Epidermal melanocyte (primary cell): Measurements from ENCODE around the gene CLTA.

Source experiments
- DNase-seq: peaks from one replicate; pipeline ENCODE4 v3.0.0; 2011; ENCODE audit warnings: low spot score; ENCODE audit not compliant: insufficient read length

The CLTA gene

DNA sequence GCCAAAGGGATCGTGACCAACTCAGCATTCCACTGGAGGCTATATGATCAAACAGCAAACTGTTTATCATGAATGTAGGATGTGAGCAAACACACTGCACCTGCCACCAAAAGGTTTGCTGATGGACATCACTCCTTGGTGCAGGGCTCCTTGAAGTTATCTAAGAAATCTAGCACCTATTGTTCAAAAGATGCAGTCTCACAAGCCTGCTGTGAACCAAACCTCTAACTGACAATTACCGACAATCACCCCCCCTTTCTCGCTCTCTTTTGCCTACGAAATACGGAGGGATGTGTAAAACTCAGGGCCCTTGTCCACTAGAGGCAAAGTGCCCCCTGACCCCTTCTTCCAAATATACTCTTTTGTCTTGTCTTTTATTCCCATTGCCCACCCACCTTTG lies 2.5 kb upstream of the CLTA start:
- no peak for DNase-seq

DNA sequence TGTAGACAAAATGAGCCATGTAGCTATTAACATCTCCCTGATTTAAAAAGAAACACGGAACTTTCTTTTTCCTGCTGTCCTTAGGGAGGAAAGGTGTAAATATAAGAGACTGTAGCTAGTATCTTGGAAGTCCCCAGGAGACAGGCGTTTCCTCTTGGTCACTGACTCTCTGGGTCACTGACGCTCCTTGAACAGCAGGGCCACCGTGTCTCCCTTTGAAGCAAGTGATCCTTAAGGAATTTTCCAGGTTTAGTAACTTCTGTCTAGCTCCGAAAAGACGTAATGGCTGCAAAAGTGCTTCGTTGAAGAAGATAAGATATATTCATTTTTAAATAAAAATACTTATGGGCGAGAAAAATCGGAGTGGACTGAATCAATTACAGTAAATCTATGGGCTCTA lies 745 bp upstream of the CLTA start:
- DNase-seq: no peak

DNA sequence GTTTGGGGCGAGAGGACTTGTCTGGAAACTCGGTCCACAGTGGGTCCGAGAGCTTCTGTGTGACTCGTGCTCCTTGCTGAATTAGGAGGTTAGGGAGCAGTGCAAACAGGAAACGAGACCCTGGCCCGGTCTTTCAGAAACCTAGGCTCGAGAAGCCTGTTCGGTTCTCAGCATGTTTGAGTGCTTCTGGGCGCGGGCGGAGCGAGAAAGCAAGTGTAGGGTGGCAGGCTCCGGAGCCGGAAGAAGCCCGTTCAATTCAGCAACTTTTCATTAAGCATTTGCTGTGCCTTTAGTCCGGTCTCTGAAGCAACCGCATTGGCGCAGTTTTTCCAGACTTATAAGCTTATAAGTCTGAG lies 547 bp downstream of the CLTA start:
- DNase-seq: no peak

DNA sequence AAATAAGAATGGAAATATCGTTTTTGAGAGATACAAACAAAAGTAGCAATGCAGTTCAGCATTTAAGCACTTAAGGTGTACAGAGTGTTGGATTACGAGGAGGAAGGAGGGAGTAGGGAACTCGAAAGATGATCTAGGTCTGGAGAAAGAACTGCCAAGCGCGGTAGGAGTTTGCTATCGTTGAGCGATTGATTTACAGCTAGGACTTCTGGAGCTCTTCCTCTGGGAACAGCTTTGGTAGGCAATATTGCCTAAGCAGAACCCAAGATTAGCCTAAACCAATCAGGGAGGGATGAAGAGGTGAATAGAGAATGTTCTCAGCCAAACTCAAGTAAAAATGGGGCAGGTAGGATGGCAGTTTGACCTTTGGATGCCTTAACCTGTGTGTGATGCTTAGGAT lies 965 bp downstream of the CLTA start:
- no peak for DNase-seq

DNA sequence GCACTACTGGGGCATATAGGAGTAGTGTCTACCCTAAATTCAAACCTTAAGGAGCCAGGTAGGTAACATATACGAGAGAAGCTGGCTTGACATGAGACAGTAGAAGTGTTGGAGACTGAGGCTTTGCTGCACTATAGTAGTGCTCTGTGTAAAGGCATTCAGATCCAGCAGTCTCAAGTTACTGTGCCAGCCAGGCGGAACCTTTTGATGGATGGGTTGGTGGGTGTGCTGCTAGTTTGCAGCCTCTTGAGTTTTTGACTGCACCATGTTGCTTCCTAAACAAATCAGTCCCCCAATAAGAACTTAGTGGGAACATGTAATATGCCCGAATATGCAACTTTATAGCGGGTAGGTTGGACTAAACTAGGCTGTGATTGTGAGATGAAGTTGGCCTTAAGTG lies 1.5 kb downstream of the CLTA start:
- DNase-seq: no peak

DNA sequence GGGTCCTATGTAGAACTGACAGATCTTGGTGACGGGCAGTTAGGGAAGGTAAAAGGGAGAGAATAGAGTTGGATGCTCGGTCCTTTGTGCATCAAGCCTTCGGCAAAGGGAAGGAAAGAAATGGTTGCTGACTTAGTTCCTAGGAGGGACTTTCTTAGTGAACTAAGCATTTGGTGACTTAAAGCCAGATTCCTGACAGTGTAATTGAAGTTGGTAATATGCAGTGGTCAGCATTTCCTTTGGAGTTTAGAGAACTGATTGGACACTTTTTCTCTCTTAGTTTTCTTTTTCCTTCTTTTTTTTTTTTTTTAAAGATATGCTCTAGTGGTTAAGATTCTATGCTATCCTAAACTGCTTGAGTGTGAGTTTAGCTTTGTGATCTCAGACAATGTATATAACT lies 2.3 kb downstream of the CLTA start:
- DNase-seq: no peak

DNA sequence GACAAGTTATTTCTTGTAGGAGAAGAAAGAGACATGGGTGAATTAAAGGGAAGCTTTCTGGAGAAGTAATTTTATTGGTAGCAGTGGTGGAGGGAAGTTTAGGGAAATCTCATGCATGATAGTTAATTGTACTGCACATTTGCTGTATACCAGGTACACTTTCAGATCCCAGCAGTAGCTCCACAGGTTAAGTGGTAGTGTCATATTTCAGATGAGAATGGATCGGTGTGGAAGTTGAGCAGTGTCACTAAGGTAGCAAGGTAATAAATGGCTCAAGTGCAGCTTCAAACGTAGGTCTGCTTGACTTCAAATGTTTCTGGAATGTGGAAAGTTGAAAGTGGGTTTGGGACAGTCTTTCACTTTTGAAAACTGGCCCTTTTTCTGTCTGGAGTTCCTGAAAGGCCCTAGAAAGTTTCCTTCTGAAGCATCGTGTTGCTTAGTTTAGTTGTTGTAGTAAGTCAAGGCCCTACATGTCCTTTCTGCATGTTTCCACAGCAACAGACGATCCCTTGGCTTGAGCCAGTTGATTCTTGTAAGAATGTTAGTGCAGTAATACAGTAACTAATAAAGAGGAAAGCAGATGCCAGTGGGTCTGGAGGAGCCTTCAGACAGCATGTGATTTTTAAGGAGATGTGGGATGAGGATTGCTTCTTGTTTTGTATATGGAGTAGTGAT lies 3.7 kb downstream of the CLTA start:
- no peak for DNase-seq

DNA sequence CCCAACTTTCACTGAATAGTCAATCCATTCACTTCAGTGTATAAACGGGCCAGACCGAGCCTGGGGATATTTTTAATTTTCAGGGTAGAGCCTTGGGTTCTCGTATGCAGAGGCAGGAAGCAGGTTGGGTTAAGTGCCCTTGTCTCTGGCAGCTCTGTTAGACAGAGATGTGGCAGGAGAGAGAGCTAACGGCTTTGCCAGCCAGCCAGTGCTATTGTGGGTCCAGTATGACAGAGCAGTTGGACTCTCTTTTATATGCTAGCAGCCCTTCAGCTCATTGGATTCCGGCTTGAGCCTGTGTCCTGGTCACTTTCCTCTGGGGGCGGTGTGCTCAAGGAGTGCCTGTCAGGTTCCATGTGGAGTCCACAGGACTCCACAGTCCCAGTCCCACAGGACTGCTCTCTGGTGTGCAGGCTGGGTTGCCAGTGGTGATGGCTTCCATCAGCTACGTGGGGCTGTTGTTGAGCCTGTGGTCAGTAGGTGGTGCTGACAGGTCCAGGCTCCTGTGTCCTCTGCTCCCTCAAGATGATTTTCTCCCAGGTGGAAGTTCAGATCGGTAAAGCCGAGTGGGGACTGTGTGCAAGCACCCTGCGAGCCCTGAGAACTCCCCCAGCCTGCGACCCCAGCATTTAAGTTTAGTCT lies 14.3 kb downstream of the CLTA start:
- no peak for DNase-seq

DNA sequence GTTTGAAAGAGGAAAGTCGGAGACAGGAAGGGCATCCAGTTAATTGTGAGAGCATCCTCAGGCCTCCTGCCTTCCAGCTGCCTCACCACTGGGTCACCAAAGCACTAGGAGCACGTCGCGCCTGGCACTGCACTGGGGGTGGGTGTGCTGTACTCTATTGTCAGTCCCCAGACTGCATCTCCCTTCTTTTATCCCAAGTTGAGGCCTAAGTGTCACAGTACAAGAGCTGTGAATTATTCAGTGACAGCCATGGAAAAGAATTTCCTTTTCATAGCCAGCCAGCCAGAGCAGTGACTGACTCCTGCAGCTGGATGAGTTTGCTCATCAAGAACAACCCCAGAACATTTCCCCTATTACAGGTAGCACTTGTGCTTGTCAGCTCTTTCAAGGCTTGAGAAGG lies 16.3 kb downstream of the CLTA start:
- DNase-seq: no peak

DNA sequence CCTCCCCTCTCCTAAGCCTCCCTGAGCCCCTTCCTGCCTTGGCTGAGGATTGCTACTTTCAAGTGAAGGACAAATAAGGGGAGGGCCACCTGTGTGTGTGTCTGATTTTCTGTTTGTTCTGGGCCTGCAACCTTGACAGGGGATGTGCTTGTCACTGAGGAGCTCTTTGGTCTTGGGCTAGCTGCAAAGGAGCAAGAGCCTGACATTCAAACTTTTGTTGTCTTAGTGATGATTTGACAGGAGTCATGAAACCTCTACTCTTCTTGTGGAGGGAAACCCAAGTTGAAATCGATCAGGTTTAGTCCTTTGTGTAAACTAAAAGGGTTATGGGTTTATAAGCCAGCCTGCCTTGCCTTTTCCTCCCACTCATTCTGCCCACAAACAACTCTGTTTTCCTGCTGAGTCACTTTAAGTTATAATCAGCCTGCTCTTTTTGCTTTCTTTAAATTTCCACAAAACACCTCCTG lies 16.9 kb downstream of the CLTA start:
- DNase-seq: no peak

DNA sequence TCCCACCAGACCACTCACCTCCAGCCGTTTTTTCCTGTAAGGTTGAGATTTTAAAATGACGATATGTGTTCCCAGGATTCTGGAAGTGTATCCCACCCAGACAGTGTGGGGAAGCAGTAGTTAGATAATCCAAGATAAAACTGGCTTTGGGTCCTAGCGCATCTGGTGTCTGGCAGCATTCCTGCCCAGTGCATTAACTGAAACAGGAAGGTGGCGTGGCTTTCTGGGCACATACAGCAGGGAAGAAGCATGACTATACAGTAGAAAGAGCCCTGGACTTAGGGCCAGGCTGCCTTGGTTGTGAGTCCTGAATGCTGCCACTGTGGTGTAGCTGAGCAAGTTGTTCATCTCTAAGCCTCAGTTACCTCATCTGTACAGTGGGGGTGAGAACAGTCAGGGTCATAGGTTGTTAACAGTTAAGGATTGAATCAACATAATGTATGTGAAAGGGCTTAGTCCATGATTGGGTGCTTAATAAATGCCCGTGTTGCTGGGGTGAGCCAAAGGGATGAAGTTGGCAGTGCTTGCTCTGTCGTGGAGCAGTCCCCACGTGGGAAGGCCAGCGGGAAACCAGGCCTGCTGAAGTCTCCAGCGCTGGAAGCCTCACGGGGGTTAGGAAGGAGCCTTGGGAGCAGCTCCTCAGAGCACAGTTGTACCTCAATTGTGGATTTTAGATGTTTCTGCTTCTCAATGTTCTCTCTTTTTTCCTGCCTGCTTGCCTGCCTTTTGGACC lies 18.0 kb downstream of the CLTA start:
- no peak for DNase-seq

DNA sequence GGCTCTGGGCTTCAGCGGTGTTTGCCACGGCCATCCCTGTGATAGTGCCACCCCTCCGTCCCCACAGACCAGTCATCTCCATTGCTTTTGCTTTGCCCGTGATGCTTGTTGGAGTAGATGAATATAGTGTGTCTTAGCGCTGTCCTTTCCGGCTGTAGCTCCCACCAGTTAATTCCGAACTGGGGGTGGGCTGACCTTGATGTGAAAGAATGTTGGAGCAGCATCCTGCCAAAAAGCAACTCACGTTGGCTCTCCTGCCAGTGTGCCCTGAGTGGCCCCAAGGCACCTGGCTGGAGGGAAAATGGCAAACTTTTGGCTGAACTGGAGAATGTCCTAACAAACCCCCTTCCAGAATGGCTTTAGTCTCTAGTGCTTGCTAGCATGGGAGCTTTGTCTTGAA lies 20.0 kb downstream of the CLTA start:
- DNase-seq: no peak

DNA sequence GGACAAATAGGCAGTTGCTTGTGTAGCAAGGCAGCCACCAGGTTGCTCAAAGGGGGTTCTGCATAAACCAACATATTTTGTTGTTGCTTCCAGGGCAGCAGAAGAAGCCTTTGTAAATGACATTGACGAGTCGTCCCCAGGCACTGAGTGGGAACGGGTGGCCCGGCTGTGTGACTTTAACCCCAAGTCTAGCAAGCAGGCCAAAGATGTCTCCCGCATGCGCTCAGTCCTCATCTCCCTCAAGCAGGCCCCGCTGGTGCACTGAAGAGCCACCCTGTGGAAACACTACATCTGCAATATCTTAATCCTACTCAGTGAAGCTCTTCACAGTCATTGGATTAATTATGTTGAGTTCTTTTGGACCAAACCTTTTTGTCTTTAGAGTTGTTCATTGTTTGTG lies 20.8 kb downstream of the CLTA start:
- DNase-seq: no peak

DNA sequence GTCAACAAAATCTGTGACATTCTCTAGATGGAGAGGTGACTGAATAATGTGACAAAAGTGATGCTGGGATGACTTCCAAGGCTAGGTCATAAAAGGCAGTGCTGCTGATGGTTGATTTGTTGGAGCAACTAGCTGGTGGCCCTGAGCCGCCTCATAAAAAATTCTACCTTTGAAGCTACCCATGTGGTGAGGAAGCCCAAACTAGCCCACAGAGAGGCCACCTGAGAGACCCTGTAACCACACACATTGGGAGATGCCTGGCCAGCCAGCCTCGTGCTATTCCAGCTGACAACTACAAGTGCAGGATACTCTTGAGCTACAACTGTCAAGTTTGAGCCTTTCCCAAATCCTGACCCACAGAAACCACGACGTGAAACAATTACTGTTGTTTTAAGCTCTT lies 22.7 kb downstream of the CLTA start:
- DNase-seq: no peak

DNA sequence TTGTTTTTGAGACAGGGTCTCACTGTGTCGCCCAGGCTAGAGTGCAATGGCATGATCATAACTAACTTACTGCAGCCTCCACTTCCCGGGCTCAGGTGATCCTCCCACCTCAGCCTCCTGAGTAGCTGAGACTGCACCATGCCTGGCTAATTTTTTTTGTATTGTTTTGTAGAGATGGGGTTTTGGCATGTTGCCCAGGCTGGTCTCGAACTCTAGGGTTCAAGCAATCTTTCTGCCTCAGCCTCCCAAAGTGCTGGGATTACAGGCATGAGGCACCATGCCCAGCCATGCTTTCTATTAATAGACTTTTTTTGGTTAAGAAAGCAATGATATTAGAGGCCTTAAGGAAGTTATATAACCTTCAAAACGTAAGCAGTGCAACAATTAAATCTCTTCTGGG lies 23.3 kb downstream of the CLTA start:
- no peak for DNase-seq

DNA sequence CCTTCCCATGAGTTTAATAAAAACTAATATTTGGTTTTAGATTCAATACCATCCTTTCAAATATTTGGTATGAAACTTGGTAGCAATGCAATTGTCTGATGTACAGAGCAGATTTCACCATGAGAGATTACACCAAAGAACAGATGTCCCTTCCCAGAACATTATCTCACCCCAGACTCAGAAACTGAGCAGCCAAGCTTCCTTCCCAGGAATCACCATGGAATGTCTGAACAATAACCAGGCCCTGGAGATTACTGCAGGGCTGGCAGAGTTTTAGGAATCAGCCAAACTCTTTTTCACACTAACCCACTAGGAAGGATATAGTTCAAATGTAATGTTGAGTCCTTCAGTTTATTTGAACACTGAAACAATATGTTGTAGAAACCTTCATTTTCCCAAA lies 23.9 kb downstream of the CLTA start:
- no peak for DNase-seq

DNA sequence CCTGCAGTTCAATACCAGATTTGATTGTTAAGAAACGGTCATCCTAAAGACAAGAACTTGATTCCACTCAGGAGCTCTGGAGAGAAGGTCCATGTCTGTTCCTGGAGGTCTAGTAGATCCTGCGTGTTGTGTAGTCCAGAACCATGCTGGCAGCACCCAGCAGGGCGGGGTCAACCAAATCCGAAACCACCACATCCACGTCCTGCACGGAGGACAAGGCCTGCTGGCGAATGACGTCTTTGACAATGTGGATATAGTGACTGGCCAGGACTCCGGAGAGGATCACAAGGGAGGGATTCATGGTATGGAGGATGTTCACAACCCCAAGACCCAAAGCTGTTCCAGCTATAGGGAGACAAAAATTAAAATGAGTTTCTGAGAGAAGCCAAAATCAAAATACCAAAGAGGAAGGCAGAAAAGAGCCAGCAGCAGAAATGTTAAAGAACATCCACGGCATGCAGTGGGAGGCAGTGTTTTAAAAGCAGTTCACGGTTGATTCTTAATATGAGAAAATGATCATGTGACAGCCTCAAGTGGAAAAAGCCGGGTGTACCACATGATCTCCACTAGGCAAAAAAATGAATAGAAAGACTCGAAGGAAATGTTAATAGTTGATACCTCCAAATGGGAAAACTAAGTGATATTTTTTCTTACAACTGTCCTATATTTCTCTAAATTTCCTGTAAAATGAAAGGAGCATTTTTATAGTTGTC lies 26.7 kb downstream of the CLTA start:
- DNase-seq: no peak

DNA sequence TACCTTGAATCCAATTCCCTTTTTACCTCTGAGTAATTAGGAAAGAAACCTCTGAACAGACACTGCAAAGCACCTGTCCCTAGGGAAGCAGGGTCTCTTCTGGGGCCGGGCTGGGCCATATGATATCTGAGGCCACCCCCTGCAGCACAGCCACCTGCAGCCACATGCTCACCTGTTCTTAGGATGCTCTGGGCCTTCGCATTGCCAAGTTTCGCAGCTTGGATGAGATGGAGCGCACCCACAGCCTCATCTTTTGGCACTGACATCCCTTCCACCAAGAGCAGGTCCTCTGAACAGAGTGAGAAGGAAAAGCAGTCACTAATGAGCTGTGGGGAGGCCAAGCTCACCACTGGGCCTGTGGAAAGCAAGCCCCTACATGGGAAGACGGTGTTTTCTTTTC lies 27.3 kb downstream of the CLTA start:
- DNase-seq: no peak

DNA sequence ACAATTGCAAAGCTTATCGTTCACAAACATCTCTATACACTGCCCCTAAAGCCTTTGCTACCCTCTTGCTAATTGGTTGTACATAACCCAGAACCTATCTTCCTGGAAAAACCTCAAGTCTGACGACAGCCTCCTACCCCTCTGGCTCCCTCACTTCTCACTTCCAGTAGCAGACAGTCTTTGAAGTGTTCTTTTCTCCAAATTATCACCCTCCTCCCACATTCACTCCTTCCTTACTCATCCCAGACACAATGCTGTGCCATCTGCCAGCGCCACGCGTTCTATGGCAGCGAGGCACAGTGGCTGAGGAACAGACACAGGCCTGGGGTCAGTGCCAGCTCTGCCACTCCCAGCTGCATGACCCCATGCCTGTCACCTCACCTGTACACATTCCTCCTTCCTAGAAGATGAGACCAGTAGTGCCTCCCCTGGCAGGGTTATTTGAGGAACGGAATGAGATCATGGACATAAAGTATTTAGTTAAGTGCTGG lies 27.7 kb downstream of the CLTA start:
- no peak for DNase-seq

DNA sequence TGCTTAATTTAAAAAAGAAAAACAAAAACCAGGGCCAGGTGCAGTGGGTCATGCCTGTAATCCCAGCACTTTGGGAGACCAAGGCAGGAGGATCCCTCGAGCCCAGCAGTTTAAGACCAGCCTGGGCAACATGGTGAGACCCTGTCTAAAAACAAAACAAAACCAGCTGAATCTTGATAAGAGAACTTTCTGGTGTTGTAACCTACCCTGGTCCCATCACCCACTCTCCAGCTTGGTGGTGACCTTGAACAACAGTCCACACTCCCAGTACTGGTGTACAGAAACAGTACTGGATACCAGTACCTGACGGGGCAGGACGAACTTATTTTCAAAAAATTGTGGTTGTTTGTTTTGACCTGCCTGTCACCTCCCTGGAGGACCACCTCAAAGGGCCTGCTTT lies 30.9 kb downstream of the CLTA start:
- DNase-seq: no peak

DNA sequence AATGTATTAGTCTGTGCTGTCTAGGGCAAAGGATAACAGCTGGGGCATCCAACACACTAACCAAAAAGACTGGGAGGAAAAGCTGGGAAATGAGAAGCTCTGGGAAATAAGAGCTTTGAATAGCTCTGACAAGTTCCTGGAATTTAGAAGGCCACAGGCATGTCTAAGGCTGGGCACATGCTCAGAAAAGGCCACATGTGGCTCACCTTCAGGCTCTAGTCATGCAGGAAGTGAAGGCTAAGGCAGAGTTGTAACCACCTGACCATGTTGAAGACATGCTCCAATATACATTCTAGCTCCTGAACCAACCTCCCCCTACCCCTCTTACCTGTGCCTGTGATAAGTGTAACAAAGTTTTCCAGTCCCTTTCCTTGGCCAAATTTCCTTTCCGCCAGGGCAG lies 31.7 kb downstream of the CLTA start:
- DNase-seq: no peak

DNA sequence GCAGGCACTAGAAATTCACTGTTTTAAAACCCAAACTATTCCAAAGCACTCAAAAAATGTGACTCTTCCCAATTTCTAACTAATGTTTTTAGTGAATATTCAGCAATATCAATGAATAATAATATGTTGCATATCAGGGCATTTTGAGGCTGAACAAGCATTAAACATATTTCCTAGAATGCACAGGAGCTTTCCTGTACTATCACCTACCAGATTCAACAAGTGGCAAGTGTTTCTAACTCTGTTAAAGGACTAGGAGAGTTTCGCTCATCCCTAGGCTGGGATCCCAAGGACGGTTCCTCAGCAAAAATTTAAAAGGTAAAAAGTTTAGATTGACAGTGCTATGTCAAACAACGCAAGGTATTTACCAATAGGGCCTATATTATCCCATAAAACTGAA lies 46.5 kb downstream of the CLTA start:
- no peak for DNase-seq
